H1 (cell line): ENCODE data around the gene BTBD3. TPM values are rescaled to one million over a fixed set of nuclear protein-coding genes. Genes with fewer than 3 reads are reported as not detected.

Source experiments
- CTCF ChIA-PET: fragments of 300-600 bp; sonication (Branson Sonifier 250); formaldehyde crosslinking; loops from one replicate; lab custom pipeline; 2021; ENCODE audit not compliant: partially characterized antibody; lab: Charles Lee
- POLR2A ChIA-PET: fragments of 300-600 bp; sonication (Branson Sonifier 250); formaldehyde crosslinking; loops from one replicate; lab custom pipeline; 2021; ENCODE audit warnings: inconsistent platforms; ENCODE audit not compliant: partially characterized antibody; lab: Charles Lee
- DNase-seq, 2 experiments: peaks; one replicate each; pipeline versions ENCODE4 v3.0.0 to v3.0.0-alpha.2; 2010 to 2022; ENCODE audit warnings: low spot score in 2 of 2, low read depth in 1 of 2, mixed read lengths in 1 of 2
- FAIRE-seq: peaks from 2 replicates; lab custom pipeline; 2011; peaks lifted over from hg19 to GRCh38; lab: Jason Lieb, UNC
- H2AFZ ChIP-seq: 2 replicates; pipeline ENCODE4 v1.8.1; 2012; ENCODE audit warnings: low read length, inconsistent platforms
- H2AK5ac ChIP-seq: 2 replicates; pipeline ENCODE4 v1.6.1; 2013; ENCODE audit warnings: low read depth, low read length
- H2BK120ac ChIP-seq: replicated peaks from 2 replicates; pipeline ENCODE3; 2013; ENCODE audit warnings: low read depth, low read length, inconsistent platforms
- H2BK12ac ChIP-seq: 2 replicates; pipeline ENCODE4 v1.6.1; 2013; ENCODE audit warnings: low read depth, low read length
- H2BK15ac ChIP-seq: 2 replicates; pipeline ENCODE4 v1.6.1; 2013; ENCODE audit warnings: low read length
- H2BK20ac ChIP-seq: 2 replicates; pipeline ENCODE4 v1.6.1; 2013; ENCODE audit warnings: low read length
- H2BK5ac ChIP-seq: 2 replicates; pipeline ENCODE4 v1.6.1; 2013; ENCODE audit warnings: low read depth, low read length
- H3K14ac ChIP-seq: 2 replicates; pipeline ENCODE4 v1.6.1; 2013; ENCODE audit warnings: inconsistent platforms; ENCODE audit not compliant: insufficient read length
- H3K18ac ChIP-seq: 2 replicates; pipeline ENCODE4 v1.6.1; 2013; ENCODE audit warnings: low read length; ENCODE audit errors: extremely low read depth
- H3K23ac ChIP-seq: 2 replicates; pipeline ENCODE4 v1.6.1; 2013; ENCODE audit warnings: inconsistent platforms; ENCODE audit not compliant: insufficient read length
- H3K23me2 ChIP-seq: 2 replicates; pipeline ENCODE4 v1.6.1; 2013; ENCODE audit warnings: low read depth, low read length
- H3K27ac ChIP-seq: 2 replicates; pipeline ENCODE4 v1.6.1; 2011; ENCODE audit warnings: low read depth, low read length, inconsistent platforms
- H3K27me3 ChIP-seq, 4 experiments: replicated peaks in 1 of 4; 1 replicate in 1 of 4; 2 replicates in 3 of 4; pipeline versions ENCODE4 v1.6.1 to v1.8.1; 2011 to 2013; ENCODE audit warnings: low read length in 3 of 4, mild to moderate bottlenecking in 3 of 4, inconsistent platforms in 2 of 4, mixed read lengths in 2 of 4, moderate library complexity in 1 of 4; ENCODE audit not compliant: control insufficient read depth in 3 of 4, insufficient read depth in 3 of 4; ENCODE audit errors: extremely low read depth in 1 of 4
- H3K36me3 ChIP-seq, 4 experiments: 2 replicates each; pipeline versions ENCODE4 v1.6.1 to v1.8.1; 2011 to 2013; ENCODE audit warnings: mild to moderate bottlenecking in 4 of 4, low read length in 3 of 4, moderate library complexity in 2 of 4, control low read depth in 1 of 4, inconsistent platforms in 1 of 4; ENCODE audit not compliant: insufficient read depth in 4 of 4, control insufficient read depth in 2 of 4
- H3K4ac ChIP-seq: replicated peaks from 2 replicates; pipeline ENCODE3; 2013; ENCODE audit warnings: low read length, low read depth, mixed read lengths, inconsistent platforms; ENCODE audit not compliant: insufficient read length
- H3K4me1 ChIP-seq, 4 experiments: replicated peaks in 1 of 4; 1 replicate in 1 of 4; 2 replicates in 3 of 4; pipeline versions ENCODE4 v1.6.1 to v1.8.1; 2011 to 2013; ENCODE audit warnings: low read length in 3 of 4, inconsistent platforms in 2 of 4, mixed read lengths in 1 of 4; ENCODE audit not compliant: insufficient read depth in 4 of 4, control insufficient read depth in 3 of 4
- H3K4me2 ChIP-seq, 2 experiments: 2 replicates each; pipeline versions ENCODE4 v1.6.1 to v1.8.1; 2011 to 2013; ENCODE audit warnings: low read depth in 2 of 2, low read length in 2 of 2, control low read depth in 1 of 2, inconsistent platforms in 1 of 2, mild to moderate bottlenecking in 1 of 2; ENCODE audit not compliant: insufficient read depth in 1 of 2
- H3K4me3 ChIP-seq, 4 experiments: fragments of 200-600, 300-600 bp in 1 of 4; sonication (generic), shearing (Covaris generic), sonication (Bioruptor Twin) in 1 of 4; 2 replicates each; pipeline versions ENCODE4 v1.5.1 to v1.8.1; 2011 to 2016; ENCODE audit warnings: low read length in 4 of 4, low read depth in 3 of 4, control low read depth in 2 of 4, inconsistent platforms in 2 of 4, mild to moderate bottlenecking in 2 of 4, mixed read lengths in 1 of 4, moderate library complexity in 1 of 4; ENCODE audit not compliant: insufficient read depth in 2 of 4; ENCODE audit errors: extremely low read depth in 1 of 4
- H3K56ac ChIP-seq: replicated peaks from 2 replicates; pipeline ENCODE3; 2013; ENCODE audit warnings: low read depth, mild to moderate bottlenecking, mixed read lengths, low read length, inconsistent platforms; ENCODE audit not compliant: insufficient read length
- H3K79me1 ChIP-seq: 2 replicates; pipeline ENCODE4 v1.6.1; 2013; ENCODE audit warnings: low read depth, low read length, control low read depth
- H3K79me2 ChIP-seq, 2 experiments: 2 replicates each; pipeline versions ENCODE4 v1.6.1 to v1.8.1; 2012 to 2013; ENCODE audit warnings: low read length in 2 of 2, mild to moderate bottlenecking in 2 of 2, inconsistent platforms in 1 of 2; ENCODE audit not compliant: insufficient read depth in 2 of 2, control insufficient read depth in 1 of 2
- H3K9ac ChIP-seq, 4 experiments: replicated peaks in 1 of 4; 1 replicate in 1 of 4; 2 replicates in 3 of 4; pipeline versions ENCODE4 v1.6.1 to v1.8.1; 2011 to 2013; ENCODE audit warnings: low read depth in 3 of 4, low read length in 3 of 4, control low read depth in 2 of 4, mild to moderate bottlenecking in 2 of 4, moderate library complexity in 2 of 4, inconsistent platforms in 1 of 4; ENCODE audit errors: extremely low read depth in 1 of 4
- H3K9me3 ChIP-seq, 2 experiments: 2 replicates each; pipeline versions ENCODE4 v1.6.1 to v1.8.1; 2012 to 2013; ENCODE audit warnings: mild to moderate bottlenecking in 2 of 2, moderate library complexity in 2 of 2, control low read depth in 1 of 2, inconsistent platforms in 1 of 2, low read depth in 1 of 2, low read length in 1 of 2, mixed read lengths in 1 of 2; ENCODE audit not compliant: insufficient read depth in 2 of 2
- H4K20me1 ChIP-seq, 2 experiments: replicated peaks in 1 of 2; 2 replicates each; pipeline versions ENCODE3 to v1.8.1; 2011 to 2013; ENCODE audit warnings: inconsistent platforms in 2 of 2, low read length in 2 of 2, mild to moderate bottlenecking in 1 of 2; ENCODE audit not compliant: insufficient read depth in 2 of 2, control insufficient read depth in 1 of 2
- H4K5ac ChIP-seq: 2 replicates; pipeline ENCODE4 v1.6.1; 2013; ENCODE audit warnings: low read length, low read depth, mixed read lengths, inconsistent platforms; ENCODE audit not compliant: insufficient read length
- H4K8ac ChIP-seq: 2 replicates; pipeline ENCODE4 v1.8.0; 2013; ENCODE audit warnings: mild to moderate bottlenecking, moderate library complexity, low read length, inconsistent platforms; ENCODE audit not compliant: insufficient read depth; ENCODE audit errors: extremely low read depth
- H4K91ac ChIP-seq: replicated peaks from 2 replicates; pipeline ENCODE3; 2013; ENCODE audit warnings: low read length, mixed read lengths, inconsistent platforms; ENCODE audit not compliant: insufficient read length
- CBX5 ChIP-seq: fragments of 300-800, 300-1000 bp; sonication (generic); IDR thresholded peaks from 2 replicates; pipeline ENCODE4 v1.7.1; 2016; ENCODE audit warnings: antibody characterized with exemption, low read length, low read depth
- CTBP2 ChIP-seq: IDR thresholded peaks from 2 replicates; pipeline ENCODE4 v1.7.0; 2011; ENCODE audit warnings: borderline replicate concordance, mild to moderate bottlenecking, moderate library complexity, mixed read lengths, low read length; ENCODE audit not compliant: insufficient read depth, insufficient read length
- EGR1 ChIP-seq: IDR thresholded peaks from 2 replicates; pipeline ENCODE4 v1.6.1; 2011; ENCODE audit warnings: low read depth, low read length, borderline replicate concordance
- FOSL1 ChIP-seq: IDR thresholded peaks from 2 replicates; pipeline ENCODE4 v1.6.1; 2011; ENCODE audit warnings: mild to moderate bottlenecking, low read depth, low read length, moderate library complexity; ENCODE audit not compliant: insufficient read depth
- PHF8 ChIP-seq: fragments of 200-600 bp; sonication (generic); conservative IDR thresholded peaks from 2 replicates; pipeline ENCODE4 v1.7.1; 2012; ENCODE audit warnings: low read depth, mild to moderate bottlenecking, inconsistent platforms, low read length, moderate library complexity
- SP2 ChIP-seq: IDR thresholded peaks from 2 replicates; pipeline ENCODE4 v1.6.1; 2012; ENCODE audit warnings: mild to moderate bottlenecking, low read length, inconsistent platforms
- WGBS, 2 experiments: shearing (Covaris generic) in 1 of 2; methylation state at CpG; one replicate each; pipeline versions ENCODE4 v1.1.6 to v1.1.7; 2013 to 2015; ENCODE audit warnings: low lambda C conversion rate in 2 of 2, mixed read lengths in 2 of 2, inconsistent platforms in 1 of 2, low coverage in 1 of 2, missing lambda C conversion rate in 1 of 2; ENCODE audit not compliant: insufficient replicate concordance in 2 of 2, insufficient coverage in 1 of 2, insufficient read length in 1 of 2; ENCODE audit errors: extremely low coverage in 1 of 2, missing lambda C conversion rate in 1 of 2; 5-methylcytosine and 5-hydroxymethylcytosine counted together
- polyA plus RNA-seq, 7 experiments: library from polyadenylated mRNA; depleted of rRNA in 3 of 7; stranded (reverse) in 5 of 7; unstranded in 2 of 7; fragments of >200 nt in 5 of 7; fragments of 200-250 nt in 2 of 7; gene quantifications; 1 replicate in 5 of 7; 2 replicates in 1 of 7; 4 replicates in 1 of 7; pipeline versions ENCODE4 v1.2.1 to v1.2.3, GENCODE V29; 2011 to 2013; ENCODE audit warnings: missing spikeins in 2 of 7, mixed read lengths in 2 of 7
- total RNA-seq: library from RNA; stranded (reverse); fragmentation: NEBNext Ultra II Directional; extraction: Animal tissue kit (Norgen Biotek cat#: 25700); gene quantifications from 2 replicates; pipeline ENCODE4 v1.2.1, GENCODE V29; 2021

The BTBD3 gene
- total and polyA plus RNA-seq, 2 of the 8 experiments (the other 6 are each of a cell fraction or from before 2014, with no cell fraction given), result 36.7 to 45.5 TPM

- CTCF ChIA-PET, result interaction anchor here (0.6 to 2.2 kb wide), 23 partner anchors 9 to 878 kb away, joined by 3 to 10 read pairs (median 3); no protein-coding TSS in a partner anchor
- whole genome bisulfite sequencing, 2 experiments, result 97% methylated on average over 4 of the region's 4 CpGs; no CpG with 5 or more reads in 1 of the 2 experiments
- H2AFZ ChIP-seq, result no peak overlapping the region
Observed at GRCh38 chr20:11912659-11913415, 4.9 kb upstream of the BTBD3 start.

More at GRCh38 chr20:11912659-11913415, 4.9 kb upstream of the BTBD3 start:
- peaks cover 4% of the 10 kb centered on the region; the same call in 1 of the 2 replicates for H3K79me1 ChIP-seq
- H3K27ac ChIP-seq, result no peak overlapping the region
- H3K23ac ChIP-seq, result no peak overlapping the region
- no peak overlapping the region for H2BK5ac ChIP-seq
- FAIRE-seq (no peak), DNase-seq (no peak)
- POLR2A ChIA-PET, result no interaction called here
- no peak overlapping the region for H4K5ac ChIP-seq
- H3K4ac ChIP-seq, result no peak overlapping the region
- H3K4me1 ChIP-seq, result peaks cover 0 to 7% (median 3%) of the 10 kb centered on the region in 4 experiments; a peak in 3 of 7 replicates
- H3K79me2 ChIP-seq, result peaks cover 5 to 100% of the 10 kb centered on the region in 2 experiments
- H4K91ac ChIP-seq, result no peak overlapping the region
- H4K8ac ChIP-seq, result no peak overlapping the region
- H3K36me3 ChIP-seq, result no peaks in the 10 kb centered on the region; a peak in 1 of 8 replicates
- no peaks in the 10 kb centered on the region for H3K27me3 ChIP-seq
- H3K23me2 ChIP-seq, result no peaks in the 10 kb centered on the region
- H3K4me2 ChIP-seq, result no peak overlapping the region
- no peak overlapping the region for H3K56ac ChIP-seq
- H3K4me3 ChIP-seq, result no peak overlapping the region
- no peak overlapping the region for H2BK120ac ChIP-seq
- no peak overlapping the region for H3K14ac ChIP-seq
- no peaks in the 10 kb centered on the region for H3K9me3 ChIP-seq
- H2BK20ac ChIP-seq, result no peak overlapping the region
- H4K20me1 ChIP-seq, result peaks cover 0 to 10% of the 10 kb centered on the region in 2 experiments
- no peak overlapping the region for H2AK5ac ChIP-seq
- H3K18ac ChIP-seq, result no peak overlapping the region
- H3K9ac ChIP-seq, result no peak overlapping the region
- H2BK12ac ChIP-seq, result no peak overlapping the region
- no peak overlapping the region for H2BK15ac ChIP-seq
- TF ChIP-seq CBX5, result no peak
- TF ChIP-seq PHF8, result no peak
- TF ChIP-seq EGR1, result no peak
- no peak for TF ChIP-seq SP2
- TF ChIP-seq FOSL1, result no peak
- no peak for TF ChIP-seq CTBP2
- TF ChIP-seq, all 59 proteins: peak for 0
